HCT116 (cell line): Measurements from ENCODE around the gene RREB1. TPM values are rescaled to one million over a fixed set of nuclear protein-coding genes. Genes with fewer than 3 reads are reported as not detected.

Source experiments
- ATAC-seq: fragments of 200-7000 bp; cut with Tn5 transposase; 2 replicates; pipeline ENCODE4 v1.9.1; 2020; ENCODE audit warnings: mild to moderate bottlenecking, moderate library complexity
- BruUV-seq: library from RNA; stranded (reverse); fragments of 400-500 nt; replicated peaks from 2 replicates; lab custom pipeline; 2021; lab: Mats Ljungman, UMichigan
- CTCF ChIA-PET: fragments of 300-600 bp; sonication (Branson Sonifier 250); formaldehyde crosslinking; loops from one replicate; lab custom pipeline; 2021; ENCODE audit warnings: antibody characterized with exemption; lab: Charles Lee
- POLR2A ChIA-PET: fragments of 300-600, 350-600 bp; sonication (Branson Sonifier 250); formaldehyde crosslinking; loops from one replicate; lab custom pipeline; 2021; ENCODE audit warnings: antibody characterized with exemption; lab: Charles Lee
- RAD21 ChIA-PET, 2 experiments: fragments of 300-600 bp; sonication (Branson Sonifier 250); formaldehyde crosslinking; loops; one replicate each; lab custom pipeline; 2023; ENCODE audit warnings: low total read pairs in 2 of 2; ENCODE audit not compliant: uncharacterized antibody in 2 of 2, unreplicated experiment in 2 of 2, low non-redundant PET in 1 of 2; lab: Charles Lee
- DNase-seq: peaks from one replicate; pipeline ENCODE4 v3.0.0-alpha.2; 2010; ENCODE audit warnings: low read depth, low spot score
- H2AFZ ChIP-seq: fragments of 200-600 bp; shearing (Covaris generic), sonication (generic); 2 replicates; pipeline ENCODE4 v1.6.1; 2017; ENCODE audit warnings: low read depth, mixed run types, mixed read lengths, antibody characterized with exemption, low read length; ENCODE audit not compliant: poor library complexity, severe bottlenecking
- H3K27ac ChIP-seq: 2 replicates; pipeline ENCODE4 v1.5.1; 2012; ENCODE audit warnings: low read depth, low read length
- H3K27me3 ChIP-seq: fragments of 200-600 bp; sonication (generic); 2 replicates; pipeline ENCODE4 v1.6.1; 2016; ENCODE audit warnings: mixed run types, low read length, mixed read lengths; ENCODE audit not compliant: insufficient read depth
- H3K36me3 ChIP-seq, 2 experiments: fragments of 200-500 bp in 1 of 2; fragments of 200-600 bp in 1 of 2; sonication (Bioruptor generic) in 1 of 2; sonication (generic) in 1 of 2; 2 replicates each; pipeline versions ENCODE4 v1.5.1 to v1.6.1; 2014 to 2016; ENCODE audit warnings: low read length in 2 of 2, inconsistent platforms in 1 of 2, mixed read lengths in 1 of 2, mixed run types in 1 of 2; ENCODE audit not compliant: insufficient read depth in 2 of 2, control insufficient read depth in 1 of 2
- H3K4me1 ChIP-seq, 2 experiments: fragments of 200-600 bp in 1 of 2; sonication (generic) in 1 of 2; 2 replicates each; pipeline versions ENCODE4 v1.5.1 to v1.6.1; 2012 to 2017; ENCODE audit warnings: low read length in 2 of 2, inconsistent platforms in 1 of 2, mild to moderate bottlenecking in 1 of 2, mixed read lengths in 1 of 2, mixed run types in 1 of 2, moderate library complexity in 1 of 2; ENCODE audit not compliant: insufficient read depth in 2 of 2, control insufficient read depth in 1 of 2
- H3K4me2 ChIP-seq: fragments of 200-600 bp; sonication (generic); 2 replicates; pipeline ENCODE4 v1.6.1; 2017; ENCODE audit warnings: mixed run types, low read length, mixed read lengths
- H3K4me3 ChIP-seq, 2 experiments: fragments of 200-600 bp in 1 of 2; sonication (generic) in 1 of 2; replicated peaks in 1 of 2; 2 replicates each; pipeline ENCODE4 v1.5.1; 2011 to 2016; ENCODE audit warnings: low read length in 2 of 2, control low read depth in 1 of 2, low read depth in 1 of 2, mild to moderate bottlenecking in 1 of 2, mixed read lengths in 1 of 2, mixed run types in 1 of 2
- H3K79me2 ChIP-seq: fragments of 200-600 bp; sonication (generic); 2 replicates; pipeline ENCODE4 v1.6.1; 2017; ENCODE audit warnings: mild to moderate bottlenecking, mixed run types, low read length, moderate library complexity, mixed read lengths; ENCODE audit not compliant: insufficient read depth
- H3K9ac ChIP-seq: fragments of 200-600 bp; sonication (generic); 2 replicates; pipeline ENCODE4 v1.6.1; 2016; ENCODE audit warnings: low read length, mixed read lengths
- H3K9me2 ChIP-seq: fragments of 200-600 bp; sonication (generic), shearing (Covaris generic); 2 replicates; pipeline ENCODE4 v1.6.1; 2017; ENCODE audit warnings: mixed run types, mild to moderate bottlenecking, moderate library complexity; ENCODE audit not compliant: insufficient read depth
- H3K9me3 ChIP-seq, 2 experiments: fragments of 200-500 bp in 1 of 2; fragments of 200-600 bp in 1 of 2; sonication (Bioruptor generic) in 1 of 2; sonication (generic) in 1 of 2; 2 replicates each; pipeline ENCODE4 v1.6.1; 2014 to 2017; ENCODE audit warnings: low read length in 2 of 2, mixed read lengths in 2 of 2, inconsistent platforms in 1 of 2, low read depth in 1 of 2, mild to moderate bottlenecking in 1 of 2, mixed run types in 1 of 2, moderate library complexity in 1 of 2; ENCODE audit not compliant: control insufficient read depth in 1 of 2, insufficient read depth in 1 of 2
- H4K20me1 ChIP-seq: fragments of 200-600 bp; sonication (generic), shearing (Covaris generic); 2 replicates; pipeline ENCODE4 v1.6.1; 2017; ENCODE audit warnings: mixed run types, mild to moderate bottlenecking, moderate library complexity; ENCODE audit not compliant: insufficient read depth
- ATF3 ChIP-seq: IDR thresholded peaks from 2 replicates; pipeline ENCODE4 v1.6.1; 2012
- CBX3 ChIP-seq: IDR thresholded peaks from 2 replicates; pipeline ENCODE4 v1.6.1; 2012; ENCODE audit warnings: low read depth
- CEBPB ChIP-seq: IDR thresholded peaks from 2 replicates; pipeline ENCODE4 v1.6.1; 2012; ENCODE audit warnings: low read depth
- CTCF ChIP-seq, 3 experiments: fragments of 200-600 bp in 1 of 3; sonication (generic) in 1 of 3; IDR thresholded peaks in 2 of 3; conservative IDR thresholded peaks in 1 of 3; 2 replicates each; pipeline ENCODE4 v1.5.1; 2012 to 2017; ENCODE audit warnings: low read depth in 2 of 3, low read length in 2 of 3, antibody characterized with exemption in 1 of 3, borderline replicate concordance in 1 of 3, control low read depth in 1 of 3, mild to moderate bottlenecking in 1 of 3, mixed read lengths in 1 of 3, mixed run types in 1 of 3, moderate library complexity in 1 of 3; ENCODE audit not compliant: insufficient read depth in 1 of 3
- ELF1 ChIP-seq: IDR thresholded peaks from 2 replicates; pipeline ENCODE4 v1.6.1; 2012; ENCODE audit warnings: low read depth, borderline replicate concordance
- EZH2 ChIP-seq: fragments of 200-600 bp; sonication (generic); IDR thresholded peaks from 2 replicates; pipeline ENCODE4 v1.6.1; 2017; ENCODE audit warnings: antibody characterized with exemption, mixed run types
- EZH2phosphoT487 ChIP-seq: fragments of 200-600 bp; IDR thresholded peaks from 2 replicates; pipeline ENCODE4 v1.6.1; 2018; ENCODE audit warnings: antibody characterized with exemption, borderline replicate concordance
- FOSL1 ChIP-seq: IDR thresholded peaks from 2 replicates; pipeline ENCODE4 v1.6.1; 2012; ENCODE audit warnings: low read depth
- JUND ChIP-seq: IDR thresholded peaks from 2 replicates; pipeline ENCODE4 v1.6.1; 2012
- MAX ChIP-seq: IDR thresholded peaks from 2 replicates; pipeline ENCODE4 v1.6.1; 2012
- POLR2A ChIP-seq: IDR thresholded peaks from 2 replicates; pipeline ENCODE4 v1.7.0; 2011; ENCODE audit warnings: borderline replicate concordance; ENCODE audit not compliant: insufficient read depth, insufficient read length; ENCODE audit errors: extremely low read depth
- POLR2AphosphoS5 ChIP-seq: IDR thresholded peaks from 2 replicates; pipeline ENCODE4 v1.6.1; 2011; ENCODE audit warnings: mild to moderate bottlenecking, low read depth, low read length, moderate library complexity
- RAD21 ChIP-seq: IDR thresholded peaks from 2 replicates; pipeline ENCODE4 v1.6.1; 2012; ENCODE audit warnings: low read depth, mild to moderate bottlenecking
- REST ChIP-seq: IDR thresholded peaks from 2 replicates; pipeline ENCODE4 v1.6.1; 2012; ENCODE audit warnings: low read depth
- SIN3A ChIP-seq: IDR thresholded peaks from 2 replicates; pipeline ENCODE4 v1.6.1; 2012; ENCODE audit warnings: low read depth
- SP1 ChIP-seq: IDR thresholded peaks from 2 replicates; pipeline ENCODE4 v1.6.1; 2012; ENCODE audit warnings: low read depth
- SRF ChIP-seq: IDR thresholded peaks from 2 replicates; pipeline ENCODE4 v1.6.1; 2012; ENCODE audit warnings: low read depth
- TCF7L2 ChIP-seq: IDR thresholded peaks from 2 replicates; pipeline ENCODE4 v1.7.0; 2011; ENCODE audit warnings: borderline replicate concordance, inconsistent platforms; ENCODE audit not compliant: insufficient read depth, insufficient read length; ENCODE audit errors: extremely low read depth
- ZBTB33 ChIP-seq: IDR thresholded peaks from 2 replicates; pipeline ENCODE4 v1.6.1; 2011; ENCODE audit warnings: mild to moderate bottlenecking, low read length, moderate library complexity; ENCODE audit not compliant: insufficient replicate concordance; ENCODE audit errors: extremely low read depth
- ZFX ChIP-seq: fragments of 450-650 bp; IDR thresholded peaks from 2 replicates; pipeline ENCODE4 v1.6.1; 2017
- intact Hi-C: fragments of 100-400 bp; cut with micrococcal nuclease; formaldehyde crosslinking; loops from 2 replicates; pipeline ENCODE4 v1.10.0; 2022
- total RNA-seq: library from RNA; stranded (reverse); gene quantifications from one replicate; pipeline ENCODE4 v1.2.1, GENCODE V29; 2021; ENCODE audit not compliant: unreplicated experiment

Gene RREB1
- total RNA-seq, 1 experiment from 2014 or later: 47.9 TPM

- peak; percentile 77 for DNase-seq
- POLR2A ChIA-PET: no interaction called here
- H3K27ac ChIP-seq: no peak overlapping the region
- peaks cover 62 to 79% of the 10 kb centered on the region in 2 experiments for H3K4me1 ChIP-seq
- H3K4me3 ChIP-seq: no peak overlapping the region
- H3K9me3 ChIP-seq: no peaks in the 10 kb centered on the region
- peak overlapping the region; percentile 45 for H3K9ac ChIP-seq
- intact Hi-C loops: loop anchor here (1.0 to 10.0 kb wide), 5 partner anchors 134 to 552 kb away; partner anchors contain the start of gene RREB1
- BruUV-seq: no TSS peak
- peaks cover 12% of the 10 kb centered on the region for H3K79me2 ChIP-seq
- H3K9me2 ChIP-seq: no peaks in the 10 kb centered on the region
- RAD21 ChIA-PET: interaction anchor here in 1 of 2 experiments (1.1 kb wide), 1 partner anchor 543 kb away, joined by 3 read pairs; no protein-coding TSS in a partner anchor
- peaks cover 0 to 4% of the 10 kb centered on the region in 2 experiments; a peak in 1 of 4 replicates for H3K36me3 ChIP-seq
- no peak overlapping the region for H2AFZ ChIP-seq
- H3K4me2 ChIP-seq: peak overlapping the region; percentile 30
- H4K20me1 ChIP-seq: no peaks in the 10 kb centered on the region
- CTCF ChIA-PET: interaction anchor here (0.8 to 2.2 kb wide), 8 partner anchors 181 to 560 kb away, joined by 3 to 9 read pairs (median 3); no protein-coding TSS in a partner anchor
- H3K27me3 ChIP-seq: no peaks in the 10 kb centered on the region
- peak; percentile 88 for ATAC-seq
- no peak for TF ChIP-seq ATF3
- TF ChIP-seq SIN3A: no peak
- no peak for TF ChIP-seq ZFX
- TF ChIP-seq MAX: peak; percentile 96
- TF ChIP-seq CTCF (IDR thresholded peaks at IDR 0.05 in 2 of 3, conservative IDR thresholded peaks at IDR 0.05 in 1 of 3; ENCODE audit: borderline replicate concordance in 1 of 3, insufficient read depth in 1 of 3, low read depth in 2 of 3, low read length in 2 of 3): peak; percentile 74 to 85 (median 82)
- peak; percentile 24; the same call in 1 of the 2 replicates for TF ChIP-seq POLR2AphosphoS5
- TF ChIP-seq POLR2A: no peak
- no peak for TF ChIP-seq SP1
- TF ChIP-seq CBX3: no peak
- no peak for TF ChIP-seq FOSL1
- no peak for TF ChIP-seq JUND
- peak; percentile 95 for TF ChIP-seq RAD21
- TF ChIP-seq REST: no peak
- TF ChIP-seq ELF1: no peak
- TF ChIP-seq EZH2: no peak
- no peak for TF ChIP-seq SRF
- TF ChIP-seq CEBPB: no peak
- TF ChIP-seq ZBTB33: no peak
- no peak for TF ChIP-seq TCF7L2
- no peak for TF ChIP-seq EZH2phosphoT487
Measured at GRCh38 chr6:7238900-7239589, 131.3 kb downstream of the RREB1 start.
